Activated B cell treated with CpG ODN at 0.5 μM for 24 hours (primary cell): ENCODE data around the gene ELL2. TPM values are rescaled to one million over a fixed set of nuclear protein-coding genes. Genes with fewer than 3 reads are reported as not detected.

Source experiments
- ATAC-seq: fragments of 200-7000 bp; cut with Tn5 transposase; one replicate; pipeline ENCODE4 v1.10.0; 2021; ENCODE audit warnings: low read depth, mild to moderate bottlenecking, moderate library complexity
- CTCF ChIA-PET: fragments of 350-600 bp; sonication (Branson Sonifier 250); formaldehyde crosslinking; loops from one replicate; lab custom pipeline; 2021; ENCODE audit warnings: antibody characterized with exemption; lab: Charles Lee
- POLR2A ChIA-PET: fragments of 350-600 bp; sonication (Branson Sonifier 250); formaldehyde crosslinking; loops from one replicate; lab custom pipeline; 2021; ENCODE audit warnings: antibody characterized with exemption; lab: Charles Lee
- DNase-seq: peaks from one replicate; pipeline ENCODE4 v3.0.0; 2022
- H3K27ac Mint-ChIP-seq: one replicate; pipeline ENCODE4 v1.8.0; 2020; ENCODE audit warnings: mixed read lengths
- H3K27me3 Mint-ChIP-seq: one replicate; pipeline ENCODE4 v1.8.0; 2021; ENCODE audit warnings: mixed read lengths
- H3K36me3 Mint-ChIP-seq: one replicate; pipeline ENCODE4 v1.8.0; 2021; ENCODE audit warnings: low read depth, mixed read lengths
- H3K4me1 Mint-ChIP-seq: one replicate; pipeline ENCODE4 v1.8.0; 2021; ENCODE audit warnings: mixed read lengths
- H3K4me3 Mint-ChIP-seq: one replicate; pipeline ENCODE4 v1.8.0; 2020; ENCODE audit warnings: mild to moderate bottlenecking, mixed read lengths
- H3K9me3 Mint-ChIP-seq: one replicate; pipeline ENCODE4 v1.8.0; 2020; ENCODE audit warnings: mixed read lengths
- intact Hi-C: fragments of 100-400 bp; cut with micrococcal nuclease; formaldehyde crosslinking; loops from one replicate; pipeline ENCODE4 v1.15.1; 2024
- total RNA-seq: library from RNA; stranded (reverse); gene quantifications from 2 replicates; pipeline ENCODE4 v1.2.3, GENCODE V29; 2022
- TF ChIP-seq, protein P1 (sequence below): fragments of 200-600 bp; IDR thresholded peaks from one replicate; pipeline ENCODE4 v1.8.0; 2022; ENCODE audit warnings: antibody characterized with exemption, mild to moderate bottlenecking

The ELL2 gene
- total RNA-seq, 1 donor from 2014 or later, result 56.0 TPM

DNA sequence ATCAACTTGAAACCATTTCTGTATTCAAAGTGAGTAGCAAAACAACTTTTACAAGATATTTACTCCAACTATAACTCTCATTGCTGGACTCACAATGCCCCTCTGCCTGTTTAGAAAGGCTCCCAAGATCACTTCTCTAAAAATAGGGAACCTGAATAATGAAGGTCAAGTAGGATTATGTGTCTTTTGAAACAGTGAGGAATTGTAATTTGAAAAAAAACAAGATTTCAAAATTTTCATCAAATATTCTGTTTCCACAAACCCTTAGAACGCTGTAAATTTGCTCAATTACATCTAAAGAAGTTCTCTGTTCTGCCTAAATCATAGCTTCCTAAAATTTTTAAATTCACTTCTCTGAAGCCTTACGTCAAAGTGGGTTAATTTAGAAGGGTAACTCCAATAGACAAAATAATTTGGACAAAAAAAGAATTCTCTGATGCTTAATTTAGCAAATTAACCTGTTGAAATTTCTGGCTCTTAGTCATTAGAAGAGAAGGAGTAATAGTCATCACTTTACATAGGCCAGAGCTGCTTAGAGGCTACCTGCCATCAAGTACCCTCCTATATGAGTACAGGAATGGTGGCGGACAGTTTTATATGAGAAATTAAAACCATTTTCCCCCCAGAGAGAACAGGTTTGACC, 4.0 kb downstream of the ELL2 start:
- ChIA-PET CTCF (no interaction called here), POLR2A (interaction anchor here (0.6 to 2.1 kb wide), 2 partner anchors 33 to 196 kb away, joined by 8 to 10 read pairs; no protein-coding TSS in a partner anchor)
- H3K27ac Mint-ChIP-seq, result no peak overlapping the region
- DNase-seq, result no peak
- peak overlapping the region; percentile 55 for H3K4me3 Mint-ChIP-seq
- H3K27me3 Mint-ChIP-seq, result no peaks in the 10 kb centered on the region
- peaks cover 44% of the 10 kb centered on the region for H3K36me3 Mint-ChIP-seq
- ATAC-seq, result no peak
- TF ChIP-seq, protein P1, sequence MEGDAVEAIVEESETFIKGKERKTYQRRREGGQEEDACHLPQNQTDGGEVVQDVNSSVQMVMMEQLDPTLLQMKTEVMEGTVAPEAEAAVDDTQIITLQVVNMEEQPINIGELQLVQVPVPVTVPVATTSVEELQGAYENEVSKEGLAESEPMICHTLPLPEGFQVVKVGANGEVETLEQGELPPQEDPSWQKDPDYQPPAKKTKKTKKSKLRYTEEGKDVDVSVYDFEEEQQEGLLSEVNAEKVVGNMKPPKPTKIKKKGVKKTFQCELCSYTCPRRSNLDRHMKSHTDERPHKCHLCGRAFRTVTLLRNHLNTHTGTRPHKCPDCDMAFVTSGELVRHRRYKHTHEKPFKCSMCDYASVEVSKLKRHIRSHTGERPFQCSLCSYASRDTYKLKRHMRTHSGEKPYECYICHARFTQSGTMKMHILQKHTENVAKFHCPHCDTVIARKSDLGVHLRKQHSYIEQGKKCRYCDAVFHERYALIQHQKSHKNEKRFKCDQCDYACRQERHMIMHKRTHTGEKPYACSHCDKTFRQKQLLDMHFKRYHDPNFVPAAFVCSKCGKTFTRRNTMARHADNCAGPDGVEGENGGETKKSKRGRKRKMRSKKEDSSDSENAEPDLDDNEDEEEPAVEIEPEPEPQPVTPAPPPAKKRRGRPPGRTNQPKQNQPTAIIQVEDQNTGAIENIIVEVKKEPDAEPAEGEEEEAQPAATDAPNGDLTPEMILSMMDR, result no peak
- intact Hi-C loops, result no loop called here
- no peaks in the 10 kb centered on the region for H3K9me3 Mint-ChIP-seq
- H3K4me1 Mint-ChIP-seq, result peaks cover 58% of the 10 kb centered on the region

DNA sequence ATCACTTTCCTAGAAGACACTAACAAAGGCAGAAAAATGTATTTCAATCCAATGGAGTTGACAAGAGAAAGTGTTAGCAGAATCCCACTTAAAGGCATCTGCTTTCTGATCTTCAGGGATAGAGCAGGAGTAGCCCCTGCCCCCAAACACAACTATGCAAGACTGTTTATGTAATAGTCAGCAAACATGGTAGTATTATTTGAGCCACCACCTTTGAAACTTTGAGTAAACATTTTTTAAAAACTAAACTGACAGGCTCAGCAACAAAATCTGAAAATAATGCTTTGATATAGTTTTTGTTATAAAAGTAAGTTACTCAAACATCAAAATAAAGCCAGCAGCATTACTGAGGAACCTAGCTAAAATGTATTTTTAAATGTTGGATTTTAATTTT, 4.8 kb downstream of the ELL2 start:
- Mint-ChIP-seq H3K9me3 (no peaks in the 10 kb centered on the region), H3K27me3 (no peaks in the 10 kb centered on the region), H3K27ac (no peak overlapping the region), H3K4me1 (peaks cover 53% of the 10 kb centered on the region), H3K36me3 (peaks cover 46% of the 10 kb centered on the region), H3K4me3 (no peak overlapping the region)
- ChIA-PET CTCF (no interaction called here), POLR2A (no interaction called here)
- TF ChIP-seq, protein P1, result no peak
- DNase-seq, result no peak
- intact Hi-C loops, result no loop called here
- ATAC-seq, result no peak

DNA sequence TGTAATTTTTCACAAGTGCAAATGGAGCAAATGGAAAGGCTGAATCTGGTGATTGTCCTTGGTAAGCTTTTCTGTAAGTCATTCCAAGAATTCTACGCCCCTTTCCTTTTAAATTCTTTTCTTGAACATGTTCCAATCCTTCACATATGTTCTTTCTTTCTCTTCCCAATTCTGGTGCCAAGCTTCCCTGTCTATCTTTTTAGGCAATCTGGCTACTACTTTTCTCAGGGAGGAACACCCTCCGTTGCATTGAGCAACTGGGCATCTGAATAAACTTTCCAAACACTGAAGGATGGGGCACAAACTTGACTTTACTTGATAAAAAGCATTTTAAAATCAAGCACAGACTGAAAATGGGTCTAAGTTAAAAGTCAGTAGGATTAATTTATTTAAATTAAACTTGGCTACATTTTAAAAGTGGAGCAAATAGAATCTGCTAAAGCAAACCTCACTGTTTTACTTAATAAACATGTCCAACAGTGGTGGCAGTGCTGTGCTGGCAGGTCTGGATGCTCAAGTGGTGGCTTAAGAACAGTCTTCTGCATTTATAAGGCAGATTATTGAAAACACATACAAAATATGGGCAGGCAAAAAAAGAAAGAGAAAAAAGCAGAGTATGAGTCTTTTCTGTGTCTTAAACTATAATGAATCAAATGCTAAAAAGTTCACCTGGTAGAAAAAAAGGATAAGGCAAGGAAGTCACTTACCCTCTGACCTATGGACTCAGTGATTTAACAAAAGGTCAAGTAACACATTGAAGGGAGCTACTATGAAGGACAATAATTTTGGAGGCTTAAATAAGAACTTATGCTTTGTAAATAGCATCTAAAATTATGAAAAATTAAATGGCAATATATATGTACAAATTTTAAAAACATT, 5.4 kb downstream of the ELL2 start:
- TF ChIP-seq, protein P1, result no peak
- intact Hi-C loops, result no loop called here
- Mint-ChIP-seq H3K36me3 (peaks cover 51% of the 10 kb centered on the region), H3K4me1 (peaks cover 52% of the 10 kb centered on the region), H3K27me3 (no peaks in the 10 kb centered on the region), H3K27ac (no peak overlapping the region), H3K4me3 (no peak overlapping the region), H3K9me3 (no peaks in the 10 kb centered on the region)
- ATAC-seq, result no peak
- ChIA-PET POLR2A (interaction anchor here (1.9 kb wide), 1 partner anchor 12 kb away, joined by 5 read pairs; no protein-coding TSS in a partner anchor), CTCF (no interaction called here)
- DNase-seq, result no peak

DNA sequence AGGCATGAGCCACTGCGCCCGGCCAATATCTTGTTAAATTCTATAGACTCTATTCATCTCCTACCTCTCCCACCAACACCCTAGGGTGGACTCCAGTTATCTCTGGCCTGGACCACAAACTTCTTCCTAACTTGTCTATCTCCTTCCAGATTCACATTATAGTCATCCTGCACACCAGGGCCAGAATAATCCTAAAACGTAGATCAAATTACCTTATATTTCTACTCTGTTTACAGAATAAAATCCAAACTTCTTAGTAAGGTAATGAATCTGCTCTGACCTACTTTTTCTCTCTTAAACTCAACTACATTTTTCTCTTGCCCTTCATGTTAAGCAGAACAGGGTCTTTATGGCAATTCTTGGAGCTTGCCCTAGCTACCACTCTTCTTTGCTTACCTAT, 6.9 kb downstream of the ELL2 start:
- POLR2A ChIA-PET, result interaction anchor here (0.6 to 1.9 kb wide), 2 partner anchors 10 to 167 kb away, joined by 3 to 5 read pairs; no protein-coding TSS in a partner anchor

More for the DNA sequence above, 6.9 kb downstream of the ELL2 start:
- no peak overlapping the region for H3K4me3 Mint-ChIP-seq
- no peaks in the 10 kb centered on the region for H3K9me3 Mint-ChIP-seq
- no peak overlapping the region for H3K27ac Mint-ChIP-seq
- intact Hi-C loops, result no loop called here
- CTCF ChIA-PET, result no interaction called here
- ATAC-seq, result no peak
- DNase-seq, result no peak
- TF ChIP-seq, protein P1, result no peak
- H3K36me3 Mint-ChIP-seq, result peaks cover 38% of the 10 kb centered on the region
- no peaks in the 10 kb centered on the region for H3K27me3 Mint-ChIP-seq
- peaks cover 48% of the 10 kb centered on the region for H3K4me1 Mint-ChIP-seq
